GM23338 (cell line): Measurements from ENCODE around the gene AKAP17A. TPM values are rescaled to one million over a fixed set of nuclear protein-coding genes. Genes with fewer than 3 reads are reported as not detected.

Source experiments
- ATAC-seq: fragments of 200-7000 bp; cut with Tn5 transposase; 3 replicates; pipeline ENCODE4 v1.9.1; 2020
- DNase-seq: peaks from one replicate; pipeline ENCODE4 v3.0.0-alpha.2; 2015; ENCODE audit warnings: low spot score
- H2AFZ ChIP-seq: fragments of 200-600 bp; sonication (generic); 2 replicates; pipeline ENCODE4 v1.8.0; 2016; ENCODE audit warnings: antibody characterized with exemption, mild to moderate bottlenecking, moderate library complexity
- H3F3A ChIP-seq: fragments of 200-600 bp; sonication (generic); replicated peaks from 2 replicates; pipeline ENCODE4 v1.8.0; 2017; ENCODE audit warnings: antibody characterized with exemption, mixed run types, low read depth
- H3K27ac ChIP-seq: fragments of 200-600 bp; sonication (generic); 2 replicates; pipeline ENCODE4 v1.6.1; 2016; ENCODE audit warnings: low read depth
- H3K27me3 ChIP-seq: fragments of 200-600 bp; sonication (generic); 2 replicates; pipeline ENCODE4 v1.8.0; 2016; ENCODE audit warnings: mild to moderate bottlenecking, mixed run types, moderate library complexity; ENCODE audit not compliant: insufficient read depth
- H3K36me3 ChIP-seq: fragments of 200-600 bp; sonication (generic); 2 replicates; pipeline ENCODE4 v1.8.0; 2016; ENCODE audit warnings: mild to moderate bottlenecking; ENCODE audit not compliant: insufficient read depth
- H3K4me1 ChIP-seq: fragments of 200-600 bp; sonication (generic); 2 replicates; pipeline ENCODE4 v1.8.0; 2016; ENCODE audit warnings: mild to moderate bottlenecking, moderate library complexity; ENCODE audit not compliant: insufficient read depth
- H3K4me2 ChIP-seq: fragments of 200-600 bp; sonication (generic); 2 replicates; pipeline ENCODE4 v1.7.1; 2017; ENCODE audit warnings: mixed run types
- H3K4me3 ChIP-seq: fragments of 200-600 bp; sonication (generic); 2 replicates; pipeline ENCODE4 v1.6.1; 2016; ENCODE audit warnings: mixed run types
- H3K79me2 ChIP-seq: fragments of 200-600 bp; sonication (generic); replicated peaks from 2 replicates; pipeline ENCODE4 v1.8.0; 2017; ENCODE audit warnings: mild to moderate bottlenecking; ENCODE audit not compliant: insufficient read depth
- H3K9me2 ChIP-seq: fragments of 200-600 bp; sonication (generic); 2 replicates; pipeline ENCODE4 v1.8.0; 2017; ENCODE audit not compliant: insufficient read depth
- H4K20me1 ChIP-seq: fragments of 200-600 bp; sonication (generic); replicated peaks from 2 replicates; pipeline ENCODE4 v1.8.0; 2017; ENCODE audit warnings: mild to moderate bottlenecking; ENCODE audit not compliant: insufficient read depth
- H3K27ac Mint-ChIP-seq: 2 replicates; pipeline ENCODE4 v1.8.0; 2020; ENCODE audit warnings: inconsistent platforms, mild to moderate bottlenecking, moderate library complexity, mixed read lengths
- H3K27me3 Mint-ChIP-seq: 3 replicates; pipeline ENCODE4 v1.8.0; 2022; ENCODE audit warnings: low read depth, mild to moderate bottlenecking, moderate library complexity, mixed read lengths, inconsistent platforms; ENCODE audit not compliant: insufficient read depth, poor library complexity
- H3K36me3 Mint-ChIP-seq: 3 replicates; pipeline ENCODE4 v1.8.0; 2021; ENCODE audit warnings: low read depth, mild to moderate bottlenecking, inconsistent platforms, moderate library complexity, mixed read lengths
- H3K4me1 Mint-ChIP-seq: 3 replicates; pipeline ENCODE4 v1.8.0; 2020; ENCODE audit warnings: mild to moderate bottlenecking, inconsistent platforms, mixed read lengths
- H3K4me3 Mint-ChIP-seq: 3 replicates; pipeline ENCODE4 v1.8.0; 2021; ENCODE audit warnings: moderate library complexity, mild to moderate bottlenecking, inconsistent platforms, mixed read lengths
- H3K9me3 Mint-ChIP-seq: 3 replicates; pipeline ENCODE4 v1.8.0; 2020; ENCODE audit warnings: moderate library complexity, mild to moderate bottlenecking, inconsistent platforms, mixed read lengths
- CREB1 ChIP-seq: fragments of 250-450 bp; sonication (Bioruptor Pico); IDR thresholded peaks from 2 replicates; pipeline ENCODE4 v1.5.0; 2020; ENCODE audit warnings: low read depth, mild to moderate bottlenecking, moderate library complexity
- CTCF ChIP-seq, 2 experiments: fragments of 200-600 bp in 1 of 2; sonication (generic) in 1 of 2; conservative IDR thresholded peaks; 2 replicates each; pipeline versions ENCODE4 v1.5.1 to v1.6.1; 2016 to 2017; ENCODE audit warnings: antibody characterized with exemption in 2 of 2, low read depth in 2 of 2, mild to moderate bottlenecking in 2 of 2, moderate library complexity in 1 of 2
- EZH2phosphoT487 ChIP-seq: fragments of 200-600 bp; sonication (generic); IDR thresholded peaks from one replicate; pipeline ENCODE4 v1.8.1; 2018; ENCODE audit warnings: antibody characterized with exemption; ENCODE audit not compliant: unreplicated experiment
- JUNB ChIP-seq: IDR thresholded peaks from one replicate; pipeline ENCODE4 v1.6.1; 2016; ENCODE audit warnings: antibody characterized with exemption; ENCODE audit not compliant: unreplicated experiment
- POLR2AphosphoS5 ChIP-seq: IDR thresholded peaks from 2 replicates; pipeline ENCODE4 v1.6.1; 2016; ENCODE audit warnings: antibody characterized with exemption, low read depth
- REST ChIP-seq: IDR thresholded peaks from one replicate; pipeline ENCODE4 v1.6.1; 2018; ENCODE audit warnings: antibody characterized with exemption; ENCODE audit not compliant: unreplicated experiment
- STAT1 ChIP-seq: IDR thresholded peaks from one replicate; pipeline ENCODE4 v1.6.1; 2016; ENCODE audit warnings: antibody characterized with exemption; ENCODE audit not compliant: unreplicated experiment
- ZNF114 ChIP-seq: fragments of 250-450 bp; sonication (Bioruptor Pico); IDR thresholded peaks from 2 replicates; pipeline ENCODE4 v1.5.0; 2020; ENCODE audit warnings: mild to moderate bottlenecking, moderate library complexity
- ZNF331 ChIP-seq: fragments of 250-450 bp; sonication (Bioruptor Pico); IDR thresholded peaks from 2 replicates; pipeline ENCODE4 v1.5.0; 2020; ENCODE audit warnings: low read depth, mild to moderate bottlenecking, moderate library complexity
- ZNF462 ChIP-seq: fragments of 250-450 bp; sonication (Bioruptor Pico); IDR thresholded peaks from 2 replicates; pipeline ENCODE4 v1.5.0; 2020; ENCODE audit warnings: mild to moderate bottlenecking, moderate library complexity
- polyA plus RNA-seq: library from polyadenylated mRNA; unstranded; fragments of >200 nt; fragmentation: Nextera tagmentation; extraction: Ambion mirVana; gene quantifications from 2 replicates; pipeline ENCODE4 v1.2.1, GENCODE V29; 2016
- total RNA-seq: library from RNA; depleted of rRNA; stranded (reverse); fragments of >200 nt; shearing (Covaris generic); gene quantifications from 2 replicates; pipeline ENCODE4 v1.2.3, GENCODE V29; 2014

Gene AKAP17A
- total and polyA plus RNA-seq, 2 experiments from 2014 or later, result 27.6 to 64.3 TPM

- Histone ChIP-seq H3K4me1 (no peaks in the 10 kb centered on the region), H3K36me3 (peaks cover 11% of the 10 kb centered on the region)
- no peak overlapping the region for H3K27ac Mint-ChIP-seq
Measured at GRCh38 chrX:1601768-1602085, 10.3 kb downstream of the AKAP17A start.

GRCh38 chrX:1602299-1602698 lies 10.9 kb downstream of the AKAP17A start:
- no peaks in the 10 kb centered on the region for H3F3A ChIP-seq
- H3K4me1 ChIP-seq, result no peaks in the 10 kb centered on the region
- no peak overlapping the region for H2AFZ ChIP-seq
- H3K36me3 ChIP-seq, result peaks cover 11% of the 10 kb centered on the region
- ATAC-seq (no peak), DNase-seq (no peak)
- no peaks in the 10 kb centered on the region; the same call in none of the 2 replicates for H4K20me1 ChIP-seq
- peaks cover 6% of the 10 kb centered on the region; the same call in 1 of the 2 replicates for H3K79me2 ChIP-seq
- no peaks in the 10 kb centered on the region for H3K27me3 ChIP-seq
- no peaks in the 10 kb centered on the region for H3K9me2 ChIP-seq
- no peak overlapping the region for H3K4me3 ChIP-seq
- Mint-ChIP-seq H3K27me3 (peaks cover 6% of the 10 kb centered on the region), H3K4me1 (no peaks in the 10 kb centered on the region; the same call in 2 of the 3 replicates), H3K27ac (no peak overlapping the region), H3K36me3 (peaks cover 53% of the 10 kb centered on the region), H3K4me3 (no peak overlapping the region), H3K9me3 (peaks cover 47% of the 10 kb centered on the region)
- no peak overlapping the region for H3K27ac ChIP-seq
- no peak overlapping the region for H3K4me2 ChIP-seq
- TF ChIP-seq CREB1 (CRISPR knock-in tag) (no peak), ZNF114 (CRISPR knock-in tag) (no peak), REST (no peak), POLR2AphosphoS5 (no peak), ZNF462 (CRISPR knock-in tag) (no peak), EZH2phosphoT487 (no peak), CTCF (conservative IDR thresholded peaks at IDR 0.05; ENCODE audit: low read depth in 2 of 2) (no peak), JUNB (no peak), ZNF331 (CRISPR knock-in tag) (no peak)

More at GRCh38 chrX:1601768-1602085, 10.3 kb downstream of the AKAP17A start:
- TF ChIP-seq POLR2AphosphoS5 (no peak), STAT1 (no peak)
- H3K79me2 ChIP-seq, result peaks cover 12% of the 10 kb centered on the region
- H2AFZ ChIP-seq, result no peak overlapping the region
- ATAC-seq (no peak), DNase-seq (no peak)
- no peak overlapping the region for H3K27ac ChIP-seq
- no peaks in the 10 kb centered on the region; the same call in none of the 2 replicates for H4K20me1 ChIP-seq
- H3K4me2 ChIP-seq, result no peak overlapping the region
- H3K4me3 Mint-ChIP-seq, result no peak overlapping the region
- H3F3A ChIP-seq, result no peaks in the 10 kb centered on the region
- H3K27me3 Mint-ChIP-seq, result peaks cover 11% of the 10 kb centered on the region
- no peak overlapping the region for H3K4me3 ChIP-seq
- H3K27me3 ChIP-seq, result no peaks in the 10 kb centered on the region
- peaks cover 51% of the 10 kb centered on the region for H3K9me3 Mint-ChIP-seq
- H3K36me3 Mint-ChIP-seq, result peaks cover 58% of the 10 kb centered on the region
- H3K4me1 Mint-ChIP-seq, result no peaks in the 10 kb centered on the region; the same call in 2 of the 3 replicates
- H3K9me2 ChIP-seq, result no peaks in the 10 kb centered on the region
